Liver (tissue), 3 donors: ENCODE measurements around the gene B3GALT4.

Source experiments
- CTCF ChIP-seq: fragments of 150-350 bp; IDR thresholded peaks from 2 replicates; pipeline ENCODE4 v1.5.1; 2017; ENCODE audit warnings: improper control_type of control experiment, low read depth, low read length; ENCODE audit not compliant: missing input control
- EGR1 ChIP-seq, 2 donors: IDR thresholded peaks; 2 replicates each; pipeline ENCODE4 v1.6.1; 2016 to 2018; ENCODE audit warnings: antibody characterized with exemption in 2 of 2, low read depth in 2 of 2
- FOXA1 ChIP-seq: IDR thresholded peaks from 2 replicates; pipeline ENCODE4 v1.6.1; 2016; ENCODE audit warnings: antibody characterized with exemption
- GABPA ChIP-seq, 2 donors: IDR thresholded peaks in 1 of 2; conservative IDR thresholded peaks in 1 of 2; 2 replicates each; pipeline ENCODE4 v1.6.1; 2016; ENCODE audit warnings: antibody characterized with exemption in 2 of 2, mild to moderate bottlenecking in 1 of 2, moderate library complexity in 1 of 2
- MAX ChIP-seq: IDR thresholded peaks from 2 replicates; pipeline ENCODE4 v1.6.1; 2016; ENCODE audit warnings: antibody characterized with exemption
- RAD21 ChIP-seq, 2 donors: IDR thresholded peaks; 2 replicates each; pipeline ENCODE4 v1.6.1; 2016; ENCODE audit warnings: antibody characterized with exemption in 2 of 2, mild to moderate bottlenecking in 2 of 2
- REST ChIP-seq: IDR thresholded peaks from 2 replicates; pipeline ENCODE4 v1.6.1; 2016; ENCODE audit warnings: antibody characterized with exemption, mild to moderate bottlenecking
- TAF1 ChIP-seq: conservative IDR thresholded peaks from 2 replicates; pipeline ENCODE4 v1.6.1; 2016; ENCODE audit warnings: antibody characterized with exemption, mild to moderate bottlenecking
- donor health status: healthy.
- donor health status: healthy.

- TF ChIP-seq MAX (no peak), RAD21 (IDR thresholded peaks at IDR 0.05) (no peak), CTCF (no peak), REST (no peak), TAF1 (no peak), GABPA (IDR thresholded peaks at IDR 0.05 in 1 of 2, conservative IDR thresholded peaks at IDR 0.05 in 1 of 2) (no peak), EGR1 (IDR thresholded peaks at IDR 0.05; ENCODE audit: low read depth in 2 of 2) (no peak), FOXA1 (no peak)
Measured at GRCh38 chr6:33323623-33323948, 46.7 kb downstream of the B3GALT4 start.
